ENCODE data around the gene CELA2B.

Gene CELA2B

DNA sequence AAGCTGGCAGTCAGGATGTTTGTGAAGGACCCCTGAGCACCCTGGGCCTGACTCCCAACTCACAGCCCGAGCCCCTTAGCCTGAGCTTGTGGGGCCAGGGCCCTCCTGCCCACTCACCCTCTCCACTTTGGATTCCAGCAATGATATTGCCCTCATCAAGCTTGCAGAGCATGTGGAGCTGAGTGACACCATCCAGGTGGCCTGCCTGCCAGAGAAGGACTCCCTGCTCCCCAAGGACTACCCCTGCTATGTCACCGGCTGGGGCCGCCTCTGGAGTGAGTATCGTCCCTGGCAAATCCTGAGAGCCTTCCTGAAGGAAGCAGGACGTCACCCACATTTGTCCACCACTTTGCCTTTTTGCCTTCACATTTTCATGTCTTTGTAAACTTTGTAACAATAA is 32.6 kb upstream of the CELA2B start:
- no peak for TF ChIP-seq CTCF (IDR thresholded peaks at IDR 0.05; ENCODE audit: low read depth, low read length, missing control alignments)
- no peak for DNase-seq (ENCODE audit: low read depth)
- in situ Hi-C loops (cut with HindIII; ENCODE audit: low sequenced_read_pairs): loop anchor here (5.0 to 25.0 kb wide), 2 partner anchors 49 to 306 kb away; no protein-coding TSS in a partner anchor
- H3K4me3 ChIP-seq (ENCODE audit: low read depth, low read length): no peak overlapping the region

- no peak overlapping the region for H3K4me3 ChIP-seq (ENCODE audit: low read depth, low read length)
- TF ChIP-seq CTCF (IDR thresholded peaks at IDR 0.05; ENCODE audit: low read depth, low read length, missing control alignments): no peak
- in situ Hi-C loops (cut with HindIII; ENCODE audit: low sequenced_read_pairs): loop anchor here (5.0 to 25.0 kb wide), 2 partner anchors 48 to 307 kb away; no protein-coding TSS in a partner anchor
- no peak for DNase-seq (ENCODE audit: low read depth)
Observed at GRCh38 chr1:15444468-15445389, 31.2 kb upstream of the CELA2B start.

- no peak for TF ChIP-seq CTCF (IDR thresholded peaks at IDR 0.05; ENCODE audit: low read depth, low read length, missing control alignments)
- DNase-seq (ENCODE audit: low read depth): no peak
- H3K4me3 ChIP-seq (ENCODE audit: low read depth, low read length): no peak overlapping the region
- in situ Hi-C loops (cut with HindIII; ENCODE audit: low sequenced_read_pairs): loop anchor here (25.0 kb wide), 1 partner anchor 308 kb away; no protein-coding TSS in a partner anchor
Observed at GRCh38 chr1:15445390-15446122, 30.3 kb upstream of the CELA2B start.

DNA sequence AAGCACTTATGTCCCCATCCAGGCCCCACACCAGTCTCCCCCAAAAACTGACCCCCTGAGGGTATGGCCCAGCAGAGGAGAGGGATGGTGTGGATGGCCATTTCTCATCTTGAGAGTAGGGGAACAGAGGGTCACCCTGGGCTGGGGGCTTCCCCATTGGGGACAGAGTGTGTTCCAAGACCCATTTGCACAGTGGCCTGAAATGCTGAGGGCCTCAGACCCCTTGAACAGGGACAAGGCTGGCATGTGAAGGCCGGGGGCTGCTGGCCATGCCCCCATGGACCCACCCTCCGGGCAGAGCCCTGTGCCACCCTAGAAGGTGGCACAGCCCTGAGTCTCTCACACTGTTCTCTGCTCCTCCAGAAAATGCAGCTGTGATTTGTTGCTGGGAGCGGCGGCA is 29.7 kb upstream of the CELA2B start:
- TF ChIP-seq CTCF (IDR thresholded peaks at IDR 0.05; ENCODE audit: low read depth, low read length, missing control alignments): no peak
- DNase-seq (ENCODE audit: low read depth): no peak
- H3K4me3 ChIP-seq (ENCODE audit: low read depth, low read length): no peak overlapping the region
- in situ Hi-C loops (cut with HindIII; ENCODE audit: low sequenced_read_pairs): loop anchor here (25.0 kb wide), 1 partner anchor 309 kb away; no protein-coding TSS in a partner anchor

DNA sequence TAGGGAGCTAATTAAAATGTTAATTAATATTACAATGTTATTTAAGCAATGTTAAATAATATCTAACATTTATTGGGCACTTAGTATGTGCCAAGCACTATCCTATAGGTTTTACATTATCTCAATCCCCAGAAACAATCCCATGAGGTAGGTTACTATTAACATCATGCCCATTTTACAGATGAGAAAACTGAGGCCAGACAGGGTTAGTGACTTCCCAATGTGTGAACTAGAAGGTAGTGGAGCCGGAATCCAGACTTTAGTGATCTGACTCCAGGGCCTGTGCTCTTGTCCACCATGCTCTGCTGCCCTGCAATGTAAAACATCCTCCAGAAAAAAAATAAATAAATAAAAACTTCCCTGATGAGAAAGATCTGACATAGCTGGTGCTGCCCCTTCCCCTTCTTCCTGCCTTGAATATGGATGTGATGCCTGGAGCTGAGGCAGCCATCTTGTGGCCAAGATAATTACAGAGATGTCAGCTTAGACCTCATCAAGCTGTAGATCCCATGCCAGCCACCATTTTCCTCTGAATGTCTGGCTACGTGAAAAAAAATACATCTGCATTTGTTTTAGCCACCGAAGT is 26.9 kb upstream of the CELA2B start:
- no peak overlapping the region for H3K4me3 ChIP-seq (ENCODE audit: low read depth, low read length)
- no peak for DNase-seq (ENCODE audit: low read depth)
- no peak for TF ChIP-seq CTCF (IDR thresholded peaks at IDR 0.05; ENCODE audit: low read depth, low read length, missing control alignments)
- in situ Hi-C loops (cut with HindIII; ENCODE audit: low sequenced_read_pairs): loop anchor here (25.0 kb wide), 1 partner anchor 312 kb away; no protein-coding TSS in a partner anchor

DNA sequence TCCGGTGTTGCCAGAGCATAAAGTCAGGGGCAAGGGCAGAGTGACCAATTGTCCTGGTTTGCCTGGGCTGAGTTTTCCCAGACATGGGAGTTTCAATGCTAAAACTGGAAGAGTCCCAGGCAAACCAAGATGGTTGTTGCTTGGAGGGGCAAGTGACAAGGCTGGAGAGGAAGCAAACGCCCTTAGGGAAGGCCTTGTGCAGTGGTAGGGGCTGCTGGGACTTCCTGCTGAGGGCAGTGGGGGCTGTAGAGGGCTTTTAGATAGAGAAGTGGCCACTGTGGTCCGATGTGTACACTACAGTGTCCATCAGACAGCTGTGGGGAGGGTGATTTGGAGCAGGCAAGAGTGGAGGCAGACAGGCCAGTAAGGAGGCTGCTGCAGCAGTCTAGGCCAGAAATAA is 26.3 kb upstream of the CELA2B start:
- no peak for DNase-seq (ENCODE audit: low read depth)
- no peak overlapping the region for H3K4me3 ChIP-seq (ENCODE audit: low read depth, low read length)
- in situ Hi-C loops (cut with HindIII; ENCODE audit: low sequenced_read_pairs): loop anchor here (25.0 kb wide), 1 partner anchor 312 kb away; no protein-coding TSS in a partner anchor
- TF ChIP-seq CTCF (IDR thresholded peaks at IDR 0.05; ENCODE audit: low read depth, low read length, missing control alignments): no peak

Measured in astrocyte of the cerebellum (primary cell).